Uterus (tissue), 2 donors: Measurements from ENCODE around the gene PARP14.

Experiments used
- CTCF ChIP-seq, 4 experiments: fragments of 200-600 bp in 2 of 4; fragments of 450-650 bp in 2 of 4; sonication (generic) in 2 of 4; IDR thresholded peaks; one replicate each; pipeline ENCODE4 v1.5.1; 2016 to 2019; ENCODE audit warnings: antibody characterized with exemption in 4 of 4, mild to moderate bottlenecking in 2 of 4, moderate library complexity in 1 of 4
- POLR2A ChIP-seq, 2 donors: fragments of 450-650 bp; IDR thresholded peaks; one replicate each; pipeline ENCODE4 v1.6.1; 2016; ENCODE audit warnings: antibody characterized with exemption in 2 of 2, mild to moderate bottlenecking in 1 of 2, moderate library complexity in 1 of 2

- no peak for TF ChIP-seq POLR2A (IDR thresholded peaks at IDR 0.05)
- TF ChIP-seq CTCF (IDR thresholded peaks at IDR 0.05) = no peak
These were observed 93.4 kb downstream of the PARP14 start for GRCh38 chr3:122773944-122774509.
